ENCODE results near the gene ARG1. TPM values are rescaled to one million over a fixed set of nuclear protein-coding genes. Genes with fewer than 3 reads are reported as not detected.
"Not testable (repeated sequence)": the region's sequence is repeated elsewhere in the genome, so short reads cannot be mapped to it uniquely, and the experiment has no call there.

ARG1 gene
- 5.3 TPM for total RNA-seq
- 10 to 100 TPM in 2 of 4 donors, 1 to 10 TPM in 2; 3.6 to 19.1 (median 12.4) TPM for polyA plus RNA-seq

DNA sequence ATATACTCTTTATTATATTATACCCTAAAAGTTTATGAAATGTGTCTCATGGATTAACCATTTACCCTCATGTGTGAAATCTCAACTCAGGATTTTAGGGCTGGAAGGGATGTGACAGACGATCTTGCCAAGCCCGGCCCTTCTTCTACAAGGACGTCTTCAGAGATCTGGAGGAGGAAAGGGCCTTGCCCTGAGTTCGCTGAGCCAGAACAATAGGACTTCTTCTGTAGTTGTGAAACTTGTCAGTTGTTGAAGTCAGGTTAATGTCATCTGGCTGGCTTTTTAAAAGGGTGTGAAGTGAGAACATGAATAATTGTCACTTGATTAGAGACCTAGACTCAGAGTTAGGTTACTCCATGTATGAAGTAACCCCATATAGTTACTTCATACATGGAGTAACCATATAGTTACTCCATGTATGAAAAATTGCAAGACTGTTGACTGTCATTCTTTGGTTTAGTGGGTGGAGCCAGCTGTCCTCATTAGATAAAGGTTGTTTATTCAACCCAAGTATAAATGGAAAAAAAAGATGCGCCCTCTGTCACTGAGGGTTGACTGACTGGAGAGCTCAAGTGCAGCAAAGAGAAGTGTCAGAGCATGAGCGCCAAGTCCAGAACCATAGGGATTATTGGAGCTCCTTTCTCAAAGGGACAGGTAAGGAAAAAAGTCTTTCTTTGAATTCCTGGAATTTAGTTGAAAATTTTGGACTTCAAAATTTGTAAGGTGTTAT, at the start of gene ARG1:
Gene ARG1, plus strand, starts transcription at position 541 of the 730 bp plus-strand sequence. Its CDS starts 57 bp downstream, at position 598.
- Histone ChIP-seq H3K27ac (ENCODE audit: insufficient read depth, low read length, poor library complexity, severe bottlenecking) (no peak within 1 kb of the TSS), H3K36me3 (ENCODE audit: control insufficient read depth, insufficient read depth, low read length) (peaks cover 16% of the 10 kb centered on the region), H3K27me3 (ENCODE audit: control insufficient read depth, insufficient read depth, low read length) (no peaks in the 10 kb centered on the region), H3K4me1 (ENCODE audit: control insufficient read depth, insufficient read depth, low read length, poor library complexity, severe bottlenecking) (no peaks in the 10 kb centered on the region), H3K4me3 (ENCODE audit: low read depth, low read length) (no peak within 1 kb of the TSS), H3K9me3 (ENCODE audit: control insufficient read depth in 2 of 2, low read length in 2 of 2) (no peaks in the 10 kb centered on the region)
- Mint-ChIP-seq H3K4me1 (peaks cover 18 to 40% (median 24%) of the 10 kb centered on the region in 4 donors), H3K4me3 (peak within 1 kb of the TSS; percentile 46 to 68 (median 60)), H3K9me3 (no peaks in the 10 kb centered on the region), H3K27me3 (no peaks in the 10 kb centered on the region), H3K27ac (peak within 1 kb of the TSS; percentile 2 to 88 (median 22)), H3K36me3 (peaks cover 29% of the 10 kb centered on the region)
- ATAC-seq (ENCODE audit: low read depth in 2 of 2) (no peak), DNase-seq (no peak)

DNA sequence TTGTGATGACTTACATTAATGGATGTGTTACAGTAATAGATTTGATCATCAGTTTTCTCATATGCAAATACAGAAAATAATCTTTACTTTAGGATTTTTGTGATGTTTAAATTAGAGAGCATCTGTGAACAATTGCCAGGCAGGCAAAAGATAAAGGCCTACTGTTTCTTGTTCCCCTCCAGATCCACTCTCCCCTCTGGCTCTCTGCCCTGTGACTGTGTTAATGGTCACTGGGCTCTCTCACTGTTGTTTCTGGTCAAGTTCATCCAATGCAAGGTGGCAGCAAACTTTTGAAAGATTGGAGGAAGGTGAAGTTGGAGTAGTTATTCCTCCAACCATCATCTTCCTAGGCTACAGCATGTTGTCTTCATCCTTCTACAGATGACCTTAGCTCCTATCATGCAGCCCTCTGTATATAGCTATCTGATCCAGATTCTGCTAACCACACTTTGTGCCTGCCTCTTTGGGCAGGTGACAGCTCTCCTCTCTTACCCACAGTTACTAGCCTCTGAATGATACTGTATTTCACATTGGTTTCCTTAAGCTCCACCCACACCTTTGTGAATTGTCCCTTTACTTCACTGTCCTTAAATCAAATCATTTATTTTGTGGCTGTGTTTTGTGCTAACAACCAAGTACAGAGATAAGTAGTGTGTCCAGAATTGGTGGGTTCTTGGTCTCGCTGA, 48.9 kb upstream of the ARG1 start:
- H3K27me3 ChIP-seq (ENCODE audit: control insufficient read depth, insufficient read depth, low read length): peaks cover 2% of the 10 kb centered on the region
- no peak overlapping the region for H3K27ac ChIP-seq (ENCODE audit: insufficient read depth, low read length, poor library complexity, severe bottlenecking)
- H3K4me3 ChIP-seq (ENCODE audit: low read depth, low read length): no peak overlapping the region
- Mint-ChIP-seq H3K27me3 (peaks cover 7% of the 10 kb centered on the region), H3K9me3 (peaks cover 0 to 3% (median 0%) of the 10 kb centered on the region in 7 donors), H3K4me1 (peaks cover 0 to 25% (median 7%) of the 10 kb centered on the region in 4 donors), H3K4me3 (peak overlapping the region in 1 of 4 donors; percentile 27), H3K36me3 (no peaks in the 10 kb centered on the region), H3K27ac (peak overlapping the region in 2 of 3 donors; percentile 40 to 48)
- no peaks in the 10 kb centered on the region for H3K4me1 ChIP-seq (ENCODE audit: control insufficient read depth, insufficient read depth, low read length, poor library complexity, severe bottlenecking)
- ATAC-seq (ENCODE audit: low read depth in 2 of 2): no peak
- no peak for DNase-seq
- no peaks in the 10 kb centered on the region for H3K36me3 ChIP-seq (ENCODE audit: control insufficient read depth, insufficient read depth, low read length)
- no peaks in the 10 kb centered on the region for H3K9me3 ChIP-seq (ENCODE audit: control insufficient read depth in 2 of 2, low read length in 2 of 2)

DNA sequence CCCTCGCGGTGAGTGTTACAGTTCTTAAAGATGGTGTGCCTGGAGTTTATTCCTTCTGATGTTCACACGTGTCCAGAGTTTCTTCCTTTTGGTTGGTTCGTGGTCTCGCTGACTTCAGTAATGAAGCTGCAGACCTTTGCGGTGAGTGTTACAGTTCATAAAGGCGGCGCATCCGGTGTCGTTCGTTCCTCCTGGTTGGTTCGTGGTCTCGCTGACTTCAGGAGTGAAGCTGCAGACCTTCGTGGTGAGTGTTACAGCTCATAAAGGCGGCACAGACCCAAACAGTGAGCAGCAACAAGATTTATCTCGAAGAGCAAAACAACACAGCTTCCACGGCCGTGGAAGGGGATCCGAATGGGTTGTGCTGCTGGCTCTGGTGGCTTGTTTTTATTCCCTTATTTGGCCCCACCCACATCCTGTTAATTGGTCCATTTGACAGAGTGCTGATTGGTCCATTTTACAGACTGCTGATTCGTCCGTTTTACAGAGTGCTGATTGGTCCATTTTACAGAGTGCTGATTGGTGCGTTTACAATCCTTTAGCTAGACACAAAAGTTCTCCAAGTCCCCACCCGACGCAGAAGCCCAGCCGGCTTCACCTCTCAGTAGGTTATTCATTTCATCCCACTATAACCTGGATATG, 48.2 kb upstream of the ARG1 start:
- Histone ChIP-seq H3K36me3 (ENCODE audit: control insufficient read depth, insufficient read depth, low read length) (no peaks in the 10 kb centered on the region), H3K4me1 (ENCODE audit: control insufficient read depth, insufficient read depth, low read length, poor library complexity, severe bottlenecking) (no peaks in the 10 kb centered on the region), H3K4me3 (ENCODE audit: low read depth, low read length) (no peak overlapping the region), H3K27ac (ENCODE audit: insufficient read depth, low read length, poor library complexity, severe bottlenecking) (no peak overlapping the region), H3K27me3 (ENCODE audit: control insufficient read depth, insufficient read depth, low read length) (no peaks in the 10 kb centered on the region), H3K9me3 (ENCODE audit: control insufficient read depth in 2 of 2, low read length in 2 of 2) (no peaks in the 10 kb centered on the region)
- ATAC-seq (ENCODE audit: low read depth in 2 of 2): peak; percentile 20 to 31
- DNase-seq: peak in 2 of 3 donors; percentile 27 to 33
- no peaks in the 10 kb centered on the region for H3K9me3 Mint-ChIP-seq
- H3K36me3 Mint-ChIP-seq: no peaks in the 10 kb centered on the region
- H3K4me1 Mint-ChIP-seq: peaks cover 0 to 24% (median 5%) of the 10 kb centered on the region in 4 donors
- H3K27ac Mint-ChIP-seq: peak overlapping the region in 2 of 3 donors; percentile 27 to 40
- H3K4me3 Mint-ChIP-seq: peak overlapping the region in 3 of 4 donors; percentile 27 to 42 (median 28)
- H3K27me3 Mint-ChIP-seq: peaks cover 10% of the 10 kb centered on the region

- Mint-ChIP-seq H3K4me3 (peak overlapping the region in 2 of 4 donors; percentile 14 to 19), H3K27ac (peak overlapping the region; percentile 70 to 88 (median 83)), H3K4me1 (peaks cover 18 to 60% (median 29%) of the 10 kb centered on the region in 4 donors)
- not testable (repeated sequence) for H3K9me3 Mint-ChIP-seq; H3K4me3 ChIP-seq (ENCODE audit: low read depth, low read length); H3K36me3 ChIP-seq (ENCODE audit: control insufficient read depth, insufficient read depth, low read length); ATAC-seq (ENCODE audit: low read depth in 2 of 2); H3K36me3 Mint-ChIP-seq; H3K27ac ChIP-seq (ENCODE audit: insufficient read depth, low read length, poor library complexity, severe bottlenecking); H3K27me3 Mint-ChIP-seq; H3K27me3 ChIP-seq (ENCODE audit: control insufficient read depth, insufficient read depth, low read length); H3K9me3 ChIP-seq (ENCODE audit: control insufficient read depth in 2 of 2, low read length in 2 of 2)
- peaks cover 20% of the 10 kb centered on the region for H3K4me1 ChIP-seq (ENCODE audit: control insufficient read depth, insufficient read depth, low read length, poor library complexity, severe bottlenecking)
- peak in 1 of 3 donors; percentile 29 for DNase-seq
Observed at GRCh38 chr6:131530936-131531335, 42.1 kb upstream of the ARG1 start.

DNA sequence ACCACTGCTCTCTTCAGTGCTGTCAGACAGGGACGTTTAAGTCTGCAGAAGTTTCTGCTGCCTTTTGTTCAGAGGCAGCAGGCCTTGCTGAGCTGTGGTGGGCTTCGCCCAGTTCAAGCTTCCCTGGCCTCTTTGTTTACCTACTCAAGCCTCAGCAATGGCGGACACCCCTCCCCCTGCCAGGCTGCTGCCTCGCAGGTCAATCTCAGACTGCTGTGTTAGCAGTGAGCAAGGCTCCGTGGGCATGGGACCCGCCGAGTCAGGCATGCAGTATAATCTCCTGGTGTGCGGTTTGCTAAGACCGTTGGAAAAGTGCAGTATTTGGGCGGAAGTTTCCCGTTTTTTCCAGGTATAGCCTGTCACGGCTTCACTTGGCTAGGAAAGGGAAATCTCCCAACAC, 41.3 kb upstream of the ARG1 start:
- H3K27me3 Mint-ChIP-seq; H3K36me3 ChIP-seq (ENCODE audit: control insufficient read depth, insufficient read depth, low read length); H3K36me3 Mint-ChIP-seq; H3K4me3 ChIP-seq (ENCODE audit: low read depth, low read length); ATAC-seq (ENCODE audit: low read depth in 2 of 2); H3K9me3 ChIP-seq (ENCODE audit: control insufficient read depth in 2 of 2, low read length in 2 of 2); H3K9me3 Mint-ChIP-seq; H3K27me3 ChIP-seq (ENCODE audit: control insufficient read depth, insufficient read depth, low read length); H3K4me3 Mint-ChIP-seq; H3K27ac ChIP-seq (ENCODE audit: insufficient read depth, low read length, poor library complexity, severe bottlenecking); DNase-seq: not testable (repeated sequence)
- Mint-ChIP-seq H3K27ac (peak overlapping the region in 2 of 3 donors; percentile 83 to 92), H3K4me1 (peaks cover 18 to 59% (median 29%) of the 10 kb centered on the region in 4 donors)
- peaks cover 20% of the 10 kb centered on the region for H3K4me1 ChIP-seq (ENCODE audit: control insufficient read depth, insufficient read depth, low read length, poor library complexity, severe bottlenecking)

- Histone ChIP-seq H3K27ac (ENCODE audit: insufficient read depth, low read length, poor library complexity, severe bottlenecking) (no peak overlapping the region), H3K4me1 (ENCODE audit: control insufficient read depth, insufficient read depth, low read length, poor library complexity, severe bottlenecking) (peaks cover 20% of the 10 kb centered on the region), H3K4me3 (ENCODE audit: low read depth, low read length) (no peak overlapping the region), H3K27me3 (ENCODE audit: control insufficient read depth, insufficient read depth, low read length) (no peaks in the 10 kb centered on the region), H3K36me3 (ENCODE audit: control insufficient read depth, insufficient read depth, low read length) (no peaks in the 10 kb centered on the region), H3K9me3 (ENCODE audit: control insufficient read depth in 2 of 2, low read length in 2 of 2) (no peaks in the 10 kb centered on the region)
- peak overlapping the region in 1 of 4 donors; percentile 8 for H3K4me3 Mint-ChIP-seq
- no peaks in the 10 kb centered on the region for H3K36me3 Mint-ChIP-seq
- H3K27me3 Mint-ChIP-seq: peaks cover 5% of the 10 kb centered on the region
- peak in 2 of 3 donors; percentile 15 to 34 for DNase-seq
- peak overlapping the region; percentile 63 to 92 (median 89) for H3K27ac Mint-ChIP-seq
- peaks cover 16 to 55% (median 29%) of the 10 kb centered on the region in 4 donors for H3K4me1 Mint-ChIP-seq
- peaks cover 0 to 2% (median 0%) of the 10 kb centered on the region in 7 donors for H3K9me3 Mint-ChIP-seq
- peak; percentile 40 to 52 for ATAC-seq (ENCODE audit: low read depth in 2 of 2)
Observed at GRCh38 chr6:131532580-131533039, 40.4 kb upstream of the ARG1 start.

DNA sequence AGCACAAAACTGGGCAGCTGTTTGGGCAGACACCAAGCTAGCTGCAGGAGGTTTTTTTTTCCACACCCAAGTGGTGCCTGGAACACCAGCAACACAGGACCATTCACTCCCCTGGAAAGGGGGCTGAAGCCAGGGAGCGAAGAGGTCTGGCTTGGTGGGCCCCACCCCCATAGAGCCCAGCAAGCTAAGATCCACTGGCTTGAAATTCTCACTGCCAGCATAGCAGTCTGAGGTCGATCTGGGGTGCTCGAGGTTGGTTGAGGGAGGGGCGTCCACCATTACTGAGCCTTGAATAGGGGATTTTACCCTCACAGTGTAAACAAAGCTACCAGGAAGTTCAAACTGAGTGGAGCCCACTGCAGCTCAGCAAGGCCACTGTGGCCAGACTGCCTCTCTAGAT, 34.4 kb upstream of the ARG1 start:
- ATAC-seq (ENCODE audit: low read depth in 2 of 2); H3K27me3 ChIP-seq (ENCODE audit: control insufficient read depth, insufficient read depth, low read length); H3K27ac Mint-ChIP-seq; DNase-seq; H3K4me3 ChIP-seq (ENCODE audit: low read depth, low read length); H3K4me1 ChIP-seq (ENCODE audit: control insufficient read depth, insufficient read depth, low read length, poor library complexity, severe bottlenecking); H3K36me3 Mint-ChIP-seq; H3K27ac ChIP-seq (ENCODE audit: insufficient read depth, low read length, poor library complexity, severe bottlenecking); H3K4me3 Mint-ChIP-seq; H3K9me3 ChIP-seq (ENCODE audit: control insufficient read depth in 2 of 2, low read length in 2 of 2); H3K9me3 Mint-ChIP-seq; H3K4me1 Mint-ChIP-seq; H3K36me3 ChIP-seq (ENCODE audit: control insufficient read depth, insufficient read depth, low read length): not testable (repeated sequence)
- H3K27me3 Mint-ChIP-seq: peaks cover 12% of the 10 kb centered on the region
